ENCODE results near the gene SINHCAF. TPM values are rescaled to one million over a fixed set of nuclear protein-coding genes. Genes with fewer than 3 reads are reported as not detected.

Gene SINHCAF
- total RNA-seq, 4 donors from 2014 or later: 24.0 to 111 (median 55.2) TPM

- DNase-seq: peak in 1 of 2 donors; percentile 45
- 10 to 29% methylated on average over 12 to 31 of the region's 37 CpGs for WGBS, 2 donors
- Histone ChIP-seq H3K27me3 (no peaks in the 10 kb centered on the region), H3K4me3 (replicated peaks in 1 of 3) (peak overlapping the region; percentile 74 to 82 (median 76)), H3K9me3 (no peaks in the 10 kb centered on the region), H3K36me3 (no peaks in the 10 kb centered on the region), H3K27ac (peak overlapping the region in 2 of 3 donors; percentile 88 to 91), H3K4me1 (peaks cover 5 to 7% of the 10 kb centered on the region in 2 donors)
- intact Hi-C loops (cut with DNase I): no loop called here
- TF ChIP-seq POLR2A (IDR thresholded peaks at IDR 0.05) (no peak), CTCF (IDR thresholded peaks at IDR 0.05) (no peak)
These were observed 2.4 kb downstream of the SINHCAF start for GRCh38 chr12:31323391-31324115.

GRCh38 chr12:31322801-31323207, 3.1 kb downstream of the SINHCAF start:
- H3K4me1 ChIP-seq: peaks cover 7 to 11% of the 10 kb centered on the region in 2 donors
- DNase-seq: no peak
- no peaks in the 10 kb centered on the region for H3K27me3 ChIP-seq
- peak overlapping the region in 1 of 3 donors; percentile 91 for H3K27ac ChIP-seq
- H3K9me3 ChIP-seq: no peaks in the 10 kb centered on the region
- TF ChIP-seq POLR2A (IDR thresholded peaks at IDR 0.05): no peak
- no peak for TF ChIP-seq CTCF (IDR thresholded peaks at IDR 0.05)
- 84 to 89% methylated on average over 5 of the region's 5 CpGs for WGBS, 2 donors
- H3K4me3 ChIP-seq (replicated peaks in 1 of 3): peak overlapping the region in 1 of 3 donors; percentile 76
- intact Hi-C loops (cut with DNase I): no loop called here
- no peaks in the 10 kb centered on the region for H3K36me3 ChIP-seq

GRCh38 chr12:31321897-31322228, 4.1 kb downstream of the SINHCAF start:
- no peak overlapping the region for H3K4me3 ChIP-seq (replicated peaks in 1 of 3)
- no peak for DNase-seq
- peaks cover 10 to 11% of the 10 kb centered on the region in 2 donors for H3K4me1 ChIP-seq
- no peaks in the 10 kb centered on the region for H3K36me3 ChIP-seq
- H3K27me3 ChIP-seq: no peaks in the 10 kb centered on the region
- H3K27ac ChIP-seq: no peak overlapping the region
- no peaks in the 10 kb centered on the region for H3K9me3 ChIP-seq
- TF ChIP-seq CTCF (IDR thresholded peaks at IDR 0.05) (no peak), POLR2A (IDR thresholded peaks at IDR 0.05) (no peak)
- WGBS, 2 donors: 83 to 97% methylated on average over 1 of the region's 1 CpG
- intact Hi-C loops (cut with DNase I): no loop called here

- no peak for DNase-seq
- H3K27ac ChIP-seq: no peak overlapping the region
- H3K4me3 ChIP-seq (replicated peaks in 1 of 3): no peak overlapping the region
- intact Hi-C loops (cut with DNase I): no loop called here
- WGBS, 2 donors: 86 to 90% methylated on average over 4 of the region's 4 CpGs
- TF ChIP-seq POLR2A (IDR thresholded peaks at IDR 0.05): no peak
- TF ChIP-seq CTCF (IDR thresholded peaks at IDR 0.05): no peak
- no peaks in the 10 kb centered on the region for H3K36me3 ChIP-seq
- H3K4me1 ChIP-seq: peaks cover 11 to 12% of the 10 kb centered on the region in 2 donors
- H3K9me3 ChIP-seq: no peaks in the 10 kb centered on the region
- no peaks in the 10 kb centered on the region for H3K27me3 ChIP-seq
These were observed 4.6 kb downstream of the SINHCAF start for GRCh38 chr12:31321186-31321896.
